K562 (cell line): Measurements from ENCODE around the gene B3GNT9. TPM values are rescaled to one million over a fixed set of nuclear protein-coding genes. Genes with fewer than 3 reads are reported as not detected.

Source experiments
- ARID2 ChIP-seq: fragments of 450-650 bp; IDR thresholded peaks from 2 replicates; pipeline ENCODE4 v1.6.1; 2017; ENCODE audit warnings: antibody characterized with exemption, mild to moderate bottlenecking
- BCL6 ChIP-seq: fragments of 250-450 bp; sonication (Bioruptor Pico); IDR thresholded peaks from 2 replicates; pipeline ENCODE4 v1.4.0; 2020
- ESRRA ChIP-seq: fragments of 450-650 bp; IDR thresholded peaks from 2 replicates; pipeline ENCODE4 v1.6.1; 2014; ENCODE audit warnings: low read depth, mild to moderate bottlenecking, moderate library complexity, borderline replicate concordance
- MYC ChIP-seq, 2 experiments: fragments of 250-450 bp in 1 of 2; sonication (Bioruptor Pico) in 1 of 2; IDR thresholded peaks; 2 replicates each; pipeline versions ENCODE4 v1.5.1 to v1.6.1; 2012 to 2021; ENCODE audit warnings: low read depth in 2 of 2, borderline replicate concordance in 1 of 2, improper control_type of control experiment in 1 of 2, low read length in 1 of 2, mild to moderate bottlenecking in 1 of 2, moderate library complexity in 1 of 2
- PHF8 ChIP-seq: fragments of 200-600 bp; sonication (generic); IDR thresholded peaks from 2 replicates; pipeline ENCODE4 v1.6.1; 2012; ENCODE audit warnings: mixed run types, mild to moderate bottlenecking, inconsistent platforms, low read length, moderate library complexity, borderline replicate concordance
- POLR2B ChIP-seq: fragments of 450-650 bp; IDR thresholded peaks from 2 replicates; pipeline ENCODE4 v1.6.1; 2018; ENCODE audit warnings: low read depth; ENCODE audit not compliant: partially characterized antibody
- TGIF2 ChIP-seq: sonication (generic); formaldehyde crosslinking; IDR thresholded peaks from 2 replicates; pipeline ENCODE4 v1.8.1; 2022; ENCODE audit warnings: mild to moderate bottlenecking, missing genetic modification reagents, moderate library complexity
- THRB ChIP-seq: fragments of 450-650 bp; formaldehyde crosslinking; conservative IDR thresholded peaks from 2 replicates; pipeline ENCODE4 v1.4.0; 2022; ENCODE audit warnings: mild to moderate bottlenecking, missing genetic modification characterization
- ZBTB12 ChIP-seq: fragments of 250-450 bp; sonication (Bioruptor Pico); IDR thresholded peaks from 2 replicates; pipeline ENCODE4 v1.4.0; 2020
- ZBTB2 ChIP-seq: fragments of 450-650 bp; IDR thresholded peaks from 2 replicates; pipeline ENCODE4 v1.6.1; 2016; ENCODE audit warnings: antibody characterized with exemption
- ZBTB43 ChIP-seq: sonication (generic); formaldehyde crosslinking; IDR thresholded peaks from 2 replicates; pipeline ENCODE4 v1.8.0; 2023; ENCODE audit warnings: mild to moderate bottlenecking, missing genetic modification reagents
- ZNF140 ChIP-seq: fragments of 250-450 bp; sonication (Bioruptor Pico); IDR thresholded peaks from 2 replicates; pipeline ENCODE4 v1.8.0; 2021; ENCODE audit warnings: moderate library complexity, mild to moderate bottlenecking, inconsistent platforms
- polyA plus RNA-seq, 8 experiments: library from polyadenylated mRNA; depleted of rRNA in 4 of 8; stranded (reverse) in 5 of 8; unstranded in 3 of 8; fragments of >200 nt; fragmentation: Nextera tagmentation in 2 of 8; fragmentation: Illumina TruSeq in 1 of 8; extraction: Ambion mirVana in 2 of 8; extraction: Trizol in 1 of 8; gene quantifications; 2 replicates each; pipeline versions ENCODE4 v1.2.1 to v1.2.3, GENCODE V29; 2011 to 2014; ENCODE audit warnings: inconsistent platforms in 1 of 8, missing spikeins in 1 of 8
- total RNA-seq, 7 experiments: library from RNA; depleted of rRNA in 6 of 7; stranded (reverse); fragments of >200 nt in 6 of 7; fragmentation: Illumina TruSeq in 2 of 7; extraction: Trizol in 2 of 7; gene quantifications; 2 replicates each; pipeline versions ENCODE4 v1.2.1 to v1.2.3, GENCODE V29; 2011 to 2021; ENCODE audit warnings: low replicate concordance in 1 of 7
- TF ChIP-seq, protein P1 (sequence below): sonication (generic); formaldehyde crosslinking; IDR thresholded peaks from 2 replicates; pipeline ENCODE4 v1.8.1; 2023; ENCODE audit warnings: missing genetic modification reagents, mild to moderate bottlenecking, borderline replicate concordance
- TF ChIP-seq, protein P2 (sequence below): sonication (generic); formaldehyde crosslinking; IDR thresholded peaks from 2 replicates; pipeline ENCODE4 v1.8.0; 2022; ENCODE audit warnings: mild to moderate bottlenecking, missing genetic modification reagents

The B3GNT9 gene
- total and polyA plus RNA-seq, 9 of the 15 experiments (the other 6 are each of a cell fraction or from before 2014, with no cell fraction given) = 0.01 to 1.8 (median 1.1) TPM; not detected in 1

- TF ChIP-seq, protein P1, sequence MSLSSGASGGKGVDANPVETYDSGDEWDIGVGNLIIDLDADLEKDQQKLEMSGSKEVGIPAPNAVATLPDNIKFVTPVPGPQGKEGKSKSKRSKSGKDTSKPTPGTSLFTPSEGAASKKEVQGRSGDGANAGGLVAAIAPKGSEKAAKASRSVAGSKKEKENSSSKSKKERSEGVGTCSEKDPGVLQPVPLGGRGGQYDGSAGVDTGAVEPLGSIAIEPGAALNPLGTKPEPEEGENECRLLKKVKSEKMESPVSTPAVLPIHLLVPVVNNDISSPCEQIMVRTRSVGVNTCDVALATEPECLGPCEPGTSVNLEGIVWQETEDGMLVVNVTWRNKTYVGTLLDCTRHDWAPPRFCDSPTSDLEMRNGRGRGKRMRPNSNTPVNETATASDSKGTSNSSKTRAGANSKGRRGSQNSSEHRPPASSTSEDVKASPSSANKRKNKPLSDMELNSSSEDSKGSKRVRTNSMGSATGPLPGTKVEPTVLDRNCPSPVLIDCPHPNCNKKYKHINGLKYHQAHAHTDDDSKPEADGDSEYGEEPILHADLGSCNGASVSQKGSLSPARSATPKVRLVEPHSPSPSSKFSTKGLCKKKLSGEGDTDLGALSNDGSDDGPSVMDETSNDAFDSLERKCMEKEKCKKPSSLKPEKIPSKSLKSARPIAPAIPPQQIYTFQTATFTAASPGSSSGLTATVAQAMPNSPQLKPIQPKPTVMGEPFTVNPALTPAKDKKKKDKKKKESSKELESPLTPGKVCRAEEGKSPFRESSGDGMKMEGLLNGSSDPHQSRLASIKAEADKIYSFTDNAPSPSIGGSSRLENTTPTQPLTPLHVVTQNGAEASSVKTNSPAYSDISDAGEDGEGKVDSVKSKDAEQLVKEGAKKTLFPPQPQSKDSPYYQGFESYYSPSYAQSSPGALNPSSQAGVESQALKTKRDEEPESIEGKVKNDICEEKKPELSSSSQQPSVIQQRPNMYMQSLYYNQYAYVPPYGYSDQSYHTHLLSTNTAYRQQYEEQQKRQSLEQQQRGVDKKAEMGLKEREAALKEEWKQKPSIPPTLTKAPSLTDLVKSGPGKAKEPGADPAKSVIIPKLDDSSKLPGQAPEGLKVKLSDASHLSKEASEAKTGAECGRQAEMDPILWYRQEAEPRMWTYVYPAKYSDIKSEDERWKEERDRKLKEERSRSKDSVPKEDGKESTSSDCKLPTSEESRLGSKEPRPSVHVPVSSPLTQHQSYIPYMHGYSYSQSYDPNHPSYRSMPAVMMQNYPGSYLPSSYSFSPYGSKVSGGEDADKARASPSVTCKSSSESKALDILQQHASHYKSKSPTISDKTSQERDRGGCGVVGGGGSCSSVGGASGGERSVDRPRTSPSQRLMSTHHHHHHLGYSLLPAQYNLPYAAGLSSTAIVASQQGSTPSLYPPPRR = no peak
- TF ChIP-seq ARID2 (no peak), TGIF2 (CRISPR knock-in tag) (no peak), POLR2B (no peak), MYC (IDR thresholded peaks at IDR 0.05; ENCODE audit: low read depth, low read length) (no peak; the same call in 1 of the 2 replicates), MYC (CRISPR knock-in tag; IDR thresholded peaks at IDR 0.05; ENCODE audit: borderline replicate concordance, low read depth) (no peak), ESRRA (no peak), ZBTB43 (CRISPR knock-in tag) (no peak), BCL6 (CRISPR knock-in tag) (no peak), ZBTB2 (peak; percentile 61; the same call in 1 of the 2 replicates), ZNF140 (CRISPR knock-in tag) (no peak), ZBTB12 (CRISPR knock-in tag) (no peak), THRB (CRISPR knock-in tag) (no peak), PHF8 (peak; percentile 68; the same call in 1 of the 2 replicates)
- TF ChIP-seq, protein P2, sequence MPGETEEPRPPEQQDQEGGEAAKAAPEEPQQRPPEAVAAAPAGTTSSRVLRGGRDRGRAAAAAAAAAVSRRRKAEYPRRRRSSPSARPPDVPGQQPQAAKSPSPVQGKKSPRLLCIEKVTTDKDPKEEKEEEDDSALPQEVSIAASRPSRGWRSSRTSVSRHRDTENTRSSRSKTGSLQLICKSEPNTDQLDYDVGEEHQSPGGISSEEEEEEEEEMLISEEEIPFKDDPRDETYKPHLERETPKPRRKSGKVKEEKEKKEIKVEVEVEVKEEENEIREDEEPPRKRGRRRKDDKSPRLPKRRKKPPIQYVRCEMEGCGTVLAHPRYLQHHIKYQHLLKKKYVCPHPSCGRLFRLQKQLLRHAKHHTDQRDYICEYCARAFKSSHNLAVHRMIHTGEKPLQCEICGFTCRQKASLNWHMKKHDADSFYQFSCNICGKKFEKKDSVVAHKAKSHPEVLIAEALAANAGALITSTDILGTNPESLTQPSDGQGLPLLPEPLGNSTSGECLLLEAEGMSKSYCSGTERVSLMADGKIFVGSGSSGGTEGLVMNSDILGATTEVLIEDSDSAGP = no peak
Observed at GRCh38 chr16:67170168-67170948, 19.6 kb upstream of the B3GNT9 start, which contains the start of gene NOL3 (continued).
